ENCODE data around the gene ODC1. TPM values are rescaled to one million over a fixed set of nuclear protein-coding genes. Genes with fewer than 3 reads are reported as not detected.

ODC1 gene
- total and polyA plus RNA-seq, 2 experiments from 2014 or later: 23.3 to 70.3 TPM

GRCh38 chr2:10413991-10414451 lies 34.1 kb downstream of the ODC1 start:
- Mint-ChIP-seq H3K36me3 (ENCODE audit: low read depth) (no peaks in the 10 kb centered on the region), H3K4me1 (peaks cover 3% of the 10 kb centered on the region), H3K4me3 (no peak overlapping the region), H3K27ac (no peak overlapping the region), H3K27me3 (ENCODE audit: insufficient read depth, low read depth, poor library complexity) (peaks cover 9% of the 10 kb centered on the region), H3K9me3 (no peaks in the 10 kb centered on the region; the same call in 2 of the 3 replicates)
- ATAC-seq: no peak
- Histone ChIP-seq H3K36me3 (ENCODE audit: insufficient read depth) (no peaks in the 10 kb centered on the region), H3F3A (replicated peaks; ENCODE audit: low read depth) (no peaks in the 10 kb centered on the region), H3K27ac (ENCODE audit: low read depth) (no peak overlapping the region), H3K4me3 (no peak overlapping the region), H4K20me1 (replicated peaks; ENCODE audit: insufficient read depth) (no peaks in the 10 kb centered on the region), H2AFZ (no peak overlapping the region), H3K27me3 (ENCODE audit: insufficient read depth) (no peaks in the 10 kb centered on the region), H3K79me2 (replicated peaks; ENCODE audit: insufficient read depth) (no peaks in the 10 kb centered on the region), H3K4me1 (ENCODE audit: insufficient read depth) (no peaks in the 10 kb centered on the region), H3K9me2 (ENCODE audit: insufficient read depth) (no peaks in the 10 kb centered on the region), H3K4me2 (no peak overlapping the region)
- TF ChIP-seq, protein P1, sequence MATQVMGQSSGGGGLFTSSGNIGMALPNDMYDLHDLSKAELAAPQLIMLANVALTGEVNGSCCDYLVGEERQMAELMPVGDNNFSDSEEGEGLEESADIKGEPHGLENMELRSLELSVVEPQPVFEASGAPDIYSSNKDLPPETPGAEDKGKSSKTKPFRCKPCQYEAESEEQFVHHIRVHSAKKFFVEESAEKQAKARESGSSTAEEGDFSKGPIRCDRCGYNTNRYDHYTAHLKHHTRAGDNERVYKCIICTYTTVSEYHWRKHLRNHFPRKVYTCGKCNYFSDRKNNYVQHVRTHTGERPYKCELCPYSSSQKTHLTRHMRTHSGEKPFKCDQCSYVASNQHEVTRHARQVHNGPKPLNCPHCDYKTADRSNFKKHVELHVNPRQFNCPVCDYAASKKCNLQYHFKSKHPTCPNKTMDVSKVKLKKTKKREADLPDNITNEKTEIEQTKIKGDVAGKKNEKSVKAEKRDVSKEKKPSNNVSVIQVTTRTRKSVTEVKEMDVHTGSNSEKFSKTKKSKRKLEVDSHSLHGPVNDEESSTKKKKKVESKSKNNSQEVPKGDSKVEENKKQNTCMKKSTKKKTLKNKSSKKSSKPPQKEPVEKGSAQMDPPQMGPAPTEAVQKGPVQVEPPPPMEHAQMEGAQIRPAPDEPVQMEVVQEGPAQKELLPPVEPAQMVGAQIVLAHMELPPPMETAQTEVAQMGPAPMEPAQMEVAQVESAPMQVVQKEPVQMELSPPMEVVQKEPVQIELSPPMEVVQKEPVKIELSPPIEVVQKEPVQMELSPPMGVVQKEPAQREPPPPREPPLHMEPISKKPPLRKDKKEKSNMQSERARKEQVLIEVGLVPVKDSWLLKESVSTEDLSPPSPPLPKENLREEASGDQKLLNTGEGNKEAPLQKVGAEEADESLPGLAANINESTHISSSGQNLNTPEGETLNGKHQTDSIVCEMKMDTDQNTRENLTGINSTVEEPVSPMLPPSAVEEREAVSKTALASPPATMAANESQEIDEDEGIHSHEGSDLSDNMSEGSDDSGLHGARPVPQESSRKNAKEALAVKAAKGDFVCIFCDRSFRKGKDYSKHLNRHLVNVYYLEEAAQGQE (IDR thresholded peaks at IDR 0.05; ENCODE audit: unreplicated experiment): no peak
- TF ChIP-seq CREB1 (CRISPR knock-in tag; IDR thresholded peaks at IDR 0.05; ENCODE audit: low read depth) (no peak), EZH2 (IDR thresholded peaks at IDR 0.05; ENCODE audit: low read depth, unreplicated experiment) (no peak), JUNB (IDR thresholded peaks at IDR 0.05; ENCODE audit: unreplicated experiment) (no peak), CTCF (conservative IDR thresholded peaks at IDR 0.05; ENCODE audit: low read depth in 2 of 2) (no peak), NANOG (IDR thresholded peaks at IDR 0.05; ENCODE audit: borderline replicate concordance) (no peak), EZH2phosphoT487 (IDR thresholded peaks at IDR 0.05; ENCODE audit: unreplicated experiment) (no peak), ZNF331 (CRISPR knock-in tag; IDR thresholded peaks at IDR 0.05; ENCODE audit: low read depth) (no peak)
- DNase-seq (ENCODE audit: low spot score): no peak

DNA sequence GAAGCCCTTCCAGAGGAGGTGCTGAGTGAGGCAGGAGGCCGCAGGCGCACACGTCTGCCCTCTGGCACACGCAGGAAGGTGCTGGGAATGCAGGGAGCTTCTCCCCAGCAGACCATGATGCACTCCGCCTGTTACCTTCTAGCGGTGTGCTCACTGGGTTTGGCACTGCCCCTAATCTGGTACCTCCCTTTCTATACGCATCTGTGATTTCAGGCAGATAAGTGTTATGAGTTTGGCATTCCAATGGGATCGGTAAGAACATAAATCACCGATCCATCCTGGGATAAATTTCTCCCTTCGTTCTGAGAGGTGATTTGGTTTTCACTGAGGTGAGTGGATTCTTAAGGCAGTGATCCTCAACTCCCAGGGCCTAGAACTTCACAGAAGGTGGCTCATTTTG lies 34.6 kb downstream of the ODC1 start:
- no peaks in the 10 kb centered on the region for H3K79me2 ChIP-seq (replicated peaks; ENCODE audit: insufficient read depth)
- no peaks in the 10 kb centered on the region; the same call in 1 of the 2 replicates for H3K4me1 ChIP-seq (ENCODE audit: insufficient read depth)
- no peak overlapping the region for H2AFZ ChIP-seq
- H3K4me1 Mint-ChIP-seq: peaks cover 8% of the 10 kb centered on the region
- H3K4me3 Mint-ChIP-seq: no peak overlapping the region
- no peaks in the 10 kb centered on the region for H3K36me3 Mint-ChIP-seq (ENCODE audit: low read depth)
- no peaks in the 10 kb centered on the region for H3F3A ChIP-seq (replicated peaks; ENCODE audit: low read depth)
- DNase-seq (ENCODE audit: low spot score): no peak
- H3K27ac ChIP-seq (ENCODE audit: low read depth): no peak overlapping the region
- no peaks in the 10 kb centered on the region for H4K20me1 ChIP-seq (replicated peaks; ENCODE audit: insufficient read depth)
- H3K4me3 ChIP-seq: no peak overlapping the region
- no peaks in the 10 kb centered on the region for H3K9me2 ChIP-seq (ENCODE audit: insufficient read depth)
- no peaks in the 10 kb centered on the region; the same call in 2 of the 3 replicates for H3K9me3 Mint-ChIP-seq
- H3K27me3 Mint-ChIP-seq (ENCODE audit: insufficient read depth, low read depth, poor library complexity): peaks cover 13% of the 10 kb centered on the region
- no peak overlapping the region for H3K27ac Mint-ChIP-seq
- H3K36me3 ChIP-seq (ENCODE audit: insufficient read depth): no peaks in the 10 kb centered on the region
- H3K27me3 ChIP-seq (ENCODE audit: insufficient read depth): no peaks in the 10 kb centered on the region
- no peak for ATAC-seq
- H3K4me2 ChIP-seq: no peak overlapping the region
- TF ChIP-seq, protein P2, sequence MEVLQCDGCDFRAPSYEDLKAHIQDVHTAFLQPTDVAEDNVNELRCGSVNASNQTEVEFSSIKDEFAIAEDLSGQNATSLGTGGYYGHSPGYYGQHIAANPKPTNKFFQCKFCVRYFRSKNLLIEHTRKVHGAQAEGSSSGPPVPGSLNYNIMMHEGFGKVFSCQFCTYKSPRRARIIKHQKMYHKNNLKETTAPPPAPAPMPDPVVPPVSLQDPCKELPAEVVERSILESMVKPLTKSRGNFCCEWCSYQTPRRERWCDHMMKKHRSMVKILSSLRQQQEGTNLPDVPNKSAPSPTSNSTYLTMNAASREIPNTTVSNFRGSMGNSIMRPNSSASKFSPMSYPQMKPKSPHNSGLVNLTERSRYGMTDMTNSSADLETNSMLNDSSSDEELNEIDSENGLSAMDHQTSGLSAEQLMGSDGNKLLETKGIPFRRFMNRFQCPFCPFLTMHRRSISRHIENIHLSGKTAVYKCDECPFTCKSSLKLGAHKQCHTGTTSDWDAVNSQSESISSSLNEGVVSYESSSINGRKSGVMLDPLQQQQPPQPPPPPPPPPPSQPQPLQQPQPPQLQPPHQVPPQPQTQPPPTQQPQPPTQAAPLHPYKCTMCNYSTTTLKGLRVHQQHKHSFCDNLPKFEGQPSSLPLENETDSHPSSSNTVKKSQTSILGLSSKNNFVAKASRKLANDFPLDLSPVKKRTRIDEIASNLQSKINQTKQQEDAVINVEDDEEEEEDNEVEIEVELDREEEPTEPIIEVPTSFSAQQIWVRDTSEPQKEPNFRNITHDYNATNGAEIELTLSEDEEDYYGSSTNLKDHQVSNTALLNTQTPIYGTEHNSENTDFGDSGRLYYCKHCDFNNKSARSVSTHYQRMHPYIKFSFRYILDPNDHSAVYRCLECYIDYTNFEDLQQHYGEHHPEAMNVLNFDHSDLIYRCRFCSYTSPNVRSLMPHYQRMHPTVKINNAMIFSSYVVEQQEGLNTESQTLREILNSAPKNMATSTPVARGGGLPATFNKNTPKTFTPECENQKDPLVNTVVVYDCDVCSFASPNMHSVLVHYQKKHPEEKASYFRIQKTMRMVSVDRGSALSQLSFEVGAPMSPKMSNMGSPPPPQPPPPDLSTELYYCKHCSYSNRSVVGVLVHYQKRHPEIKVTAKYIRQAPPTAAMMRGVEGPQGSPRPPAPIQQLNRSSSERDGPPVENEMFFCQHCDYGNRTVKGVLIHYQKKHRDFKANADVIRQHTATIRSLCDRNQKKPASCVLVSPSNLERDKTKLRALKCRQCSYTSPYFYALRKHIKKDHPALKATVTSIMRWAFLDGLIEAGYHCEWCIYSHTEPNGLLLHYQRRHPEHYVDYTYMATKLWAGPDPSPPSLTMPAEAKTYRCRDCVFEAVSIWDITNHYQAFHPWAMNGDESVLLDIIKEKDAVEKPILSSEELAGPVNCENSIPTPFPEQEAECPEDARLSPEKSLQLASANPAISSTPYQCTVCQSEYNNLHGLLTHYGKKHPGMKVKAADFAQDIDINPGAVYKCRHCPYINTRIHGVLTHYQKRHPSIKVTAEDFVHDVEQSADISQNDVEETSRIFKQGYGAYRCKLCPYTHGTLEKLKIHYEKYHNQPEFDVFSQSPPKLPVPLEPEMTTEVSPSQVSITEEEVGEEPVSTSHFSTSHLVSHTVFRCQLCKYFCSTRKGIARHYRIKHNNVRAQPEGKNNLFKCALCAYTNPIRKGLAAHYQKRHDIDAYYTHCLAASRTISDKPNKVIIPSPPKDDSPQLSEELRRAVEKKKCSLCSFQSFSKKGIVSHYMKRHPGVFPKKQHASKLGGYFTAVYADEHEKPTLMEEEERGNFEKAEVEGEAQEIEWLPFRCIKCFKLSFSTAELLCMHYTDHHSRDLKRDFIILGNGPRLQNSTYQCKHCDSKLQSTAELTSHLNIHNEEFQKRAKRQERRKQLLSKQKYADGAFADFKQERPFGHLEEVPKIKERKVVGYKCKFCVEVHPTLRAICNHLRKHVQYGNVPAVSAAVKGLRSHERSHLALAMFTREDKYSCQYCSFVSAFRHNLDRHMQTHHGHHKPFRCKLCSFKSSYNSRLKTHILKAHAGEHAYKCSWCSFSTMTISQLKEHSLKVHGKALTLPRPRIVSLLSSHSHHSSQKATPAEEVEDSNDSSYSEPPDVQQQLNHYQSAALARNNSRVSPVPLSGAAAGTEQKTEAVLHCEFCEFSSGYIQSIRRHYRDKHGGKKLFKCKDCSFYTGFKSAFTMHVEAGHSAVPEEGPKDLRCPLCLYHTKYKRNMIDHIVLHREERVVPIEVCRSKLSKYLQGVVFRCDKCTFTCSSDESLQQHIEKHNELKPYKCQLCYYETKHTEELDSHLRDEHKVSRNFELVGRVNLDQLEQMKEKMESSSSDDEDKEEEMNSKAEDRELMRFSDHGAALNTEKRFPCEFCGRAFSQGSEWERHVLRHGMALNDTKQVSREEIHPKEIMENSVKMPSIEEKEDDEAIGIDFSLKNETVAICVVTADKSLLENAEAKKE (CRISPR knock-in tag; IDR thresholded peaks at IDR 0.05): no peak
